NCI-H446 (cell line): ENCODE results near the gene ANO10.

Source experiments
- DNase-seq, 2 experiments: peaks; one replicate each; lab custom pipeline; 2025; lab: John Stamatoyannopoulos, UW

The ANO10 gene

DNA sequence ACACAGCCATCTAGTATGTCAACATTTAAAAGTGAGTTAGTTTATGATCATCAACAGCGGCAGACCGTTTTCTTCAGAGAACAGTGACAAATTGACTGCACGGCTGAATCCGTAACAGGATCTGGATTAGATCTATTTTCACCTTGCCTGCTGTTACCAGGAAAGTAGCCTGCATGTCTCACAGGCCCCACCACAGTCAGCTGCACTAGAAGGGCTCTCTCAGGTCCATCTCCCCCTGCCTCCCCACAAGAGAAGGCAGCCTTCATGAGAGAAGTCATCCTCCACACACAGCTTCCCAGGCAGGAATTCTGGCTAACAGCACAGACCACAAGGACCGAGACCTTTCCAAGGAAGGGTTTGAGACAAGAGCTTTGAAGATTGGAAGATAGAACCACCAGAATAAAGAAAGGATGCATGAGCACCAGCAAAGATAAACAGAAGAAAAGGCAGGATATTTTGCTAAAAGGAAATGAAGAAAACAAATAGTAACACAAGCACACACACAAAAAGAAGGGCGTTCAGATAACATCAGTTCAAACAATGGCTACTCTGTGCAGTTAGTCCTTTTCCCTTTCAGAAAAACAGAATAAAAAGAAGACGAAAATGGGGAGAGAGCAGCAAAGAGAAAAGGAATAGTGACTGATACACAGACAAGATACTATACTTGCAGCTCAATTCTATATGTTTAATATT lies 208.0 kb downstream of the ANO10 start:
- DNase-seq, result no peak

DNA sequence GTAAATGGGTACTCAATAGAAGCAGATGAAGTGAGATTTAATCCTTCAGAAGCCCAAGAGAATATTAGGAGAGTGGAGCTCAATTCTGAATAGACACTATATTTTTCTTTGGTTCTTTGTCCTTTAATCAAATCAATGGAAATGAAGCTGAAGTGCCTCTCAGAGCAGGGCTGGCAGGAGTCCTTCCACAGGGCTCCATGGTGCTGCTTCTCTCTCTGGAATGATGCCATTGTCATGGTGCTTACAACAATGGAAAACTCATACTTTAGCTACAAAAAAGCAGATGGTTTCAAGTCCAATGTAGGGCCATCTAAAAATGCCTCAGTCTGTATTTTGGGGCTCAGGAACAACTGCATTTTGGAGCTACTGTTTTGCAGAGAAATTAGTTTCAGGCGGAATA lies 210.4 kb downstream of the ANO10 start:
- DNase-seq, result no peak

DNA sequence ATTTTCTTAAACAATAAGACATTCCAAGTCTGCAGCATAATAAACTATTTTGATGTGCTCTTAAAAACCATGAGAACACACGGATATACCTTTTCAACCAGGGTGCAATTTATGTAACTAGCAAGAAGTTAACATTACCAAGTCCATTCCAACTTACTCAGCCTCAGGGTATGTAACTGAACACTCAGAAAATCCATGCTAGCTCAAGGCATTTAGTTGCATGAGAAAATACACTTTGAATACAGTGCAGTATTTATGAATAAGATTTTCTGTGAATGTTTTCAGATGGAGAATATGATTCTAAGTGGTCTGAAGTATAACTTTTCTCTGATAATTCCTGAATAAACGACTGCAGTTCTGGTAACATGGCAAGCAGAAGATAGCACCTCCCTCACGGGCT lies 211.2 kb downstream of the ANO10 start:
- DNase-seq, result no peak

DNA sequence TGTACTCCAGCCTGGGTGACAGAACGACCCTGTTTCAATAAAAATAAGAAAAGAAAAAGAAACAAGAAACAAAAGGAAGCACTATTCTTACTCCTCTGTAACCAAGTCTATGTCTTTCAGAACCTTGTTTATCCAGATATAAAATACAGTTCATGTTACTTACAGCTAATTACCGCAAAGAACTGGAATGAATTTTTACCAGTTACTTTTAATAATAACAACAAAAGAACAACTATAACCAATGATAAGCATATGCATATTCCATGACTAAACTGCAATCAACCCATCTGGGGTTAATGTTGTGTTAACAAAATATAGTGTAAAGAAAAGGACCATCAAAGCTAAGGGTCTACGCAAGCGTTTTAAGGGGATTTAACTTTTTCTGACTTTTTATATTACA lies 212.3 kb downstream of the ANO10 start:
- no peak for DNase-seq

DNA sequence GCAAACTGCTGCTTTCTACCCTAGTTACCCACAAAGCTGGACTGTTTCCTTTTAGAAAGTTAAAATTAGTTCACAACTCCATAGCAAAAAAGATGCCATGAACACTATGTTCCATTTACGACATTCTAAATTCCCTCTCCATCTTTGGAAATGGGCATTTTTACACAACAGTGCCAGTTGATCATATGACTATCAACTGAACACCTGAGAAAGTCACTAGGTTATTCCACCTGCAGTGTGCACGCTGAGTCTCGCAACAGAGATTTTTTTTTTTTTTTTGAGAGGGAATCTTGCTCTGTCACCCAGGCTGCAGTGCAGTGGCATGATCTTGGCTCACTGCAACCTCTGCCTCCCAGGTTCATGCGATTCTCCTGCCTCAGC lies 215.2 kb downstream of the ANO10 start:
- DNase-seq, result no peak

DNA sequence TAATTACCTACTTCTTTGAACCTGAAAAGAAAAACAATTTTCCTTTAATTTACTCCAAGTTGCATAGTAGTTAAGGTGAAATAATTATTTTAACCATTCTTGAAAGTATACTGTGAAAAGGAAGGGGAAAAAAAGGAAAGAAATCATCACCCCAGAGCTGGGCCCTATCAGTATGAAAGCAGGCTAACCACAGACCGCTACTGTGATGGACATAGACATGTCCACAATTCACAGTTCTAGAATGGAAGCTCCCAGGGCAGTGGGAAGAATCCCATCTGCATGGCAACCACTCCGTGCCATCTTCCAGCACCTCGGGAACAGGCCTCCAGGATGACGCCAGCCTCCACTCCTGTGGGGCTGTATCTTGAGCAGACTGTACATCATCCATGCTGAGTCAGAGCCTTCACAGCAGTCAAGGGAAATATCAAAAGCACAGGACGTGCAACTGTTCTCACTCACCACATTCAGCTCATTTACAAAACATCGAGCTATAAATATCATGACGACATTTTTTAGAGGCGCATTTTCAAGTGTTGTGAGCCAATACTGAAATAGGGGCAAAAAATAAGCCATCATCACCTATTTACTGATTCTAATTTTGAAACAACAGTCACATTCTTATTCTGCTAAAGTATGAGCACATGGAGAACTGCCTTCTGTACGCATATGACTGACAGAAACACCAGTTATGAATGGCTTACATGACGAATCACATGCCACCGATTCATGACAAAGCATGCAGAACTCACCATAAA lies 215.7 kb downstream of the ANO10 start:
- no peak for DNase-seq

DNA sequence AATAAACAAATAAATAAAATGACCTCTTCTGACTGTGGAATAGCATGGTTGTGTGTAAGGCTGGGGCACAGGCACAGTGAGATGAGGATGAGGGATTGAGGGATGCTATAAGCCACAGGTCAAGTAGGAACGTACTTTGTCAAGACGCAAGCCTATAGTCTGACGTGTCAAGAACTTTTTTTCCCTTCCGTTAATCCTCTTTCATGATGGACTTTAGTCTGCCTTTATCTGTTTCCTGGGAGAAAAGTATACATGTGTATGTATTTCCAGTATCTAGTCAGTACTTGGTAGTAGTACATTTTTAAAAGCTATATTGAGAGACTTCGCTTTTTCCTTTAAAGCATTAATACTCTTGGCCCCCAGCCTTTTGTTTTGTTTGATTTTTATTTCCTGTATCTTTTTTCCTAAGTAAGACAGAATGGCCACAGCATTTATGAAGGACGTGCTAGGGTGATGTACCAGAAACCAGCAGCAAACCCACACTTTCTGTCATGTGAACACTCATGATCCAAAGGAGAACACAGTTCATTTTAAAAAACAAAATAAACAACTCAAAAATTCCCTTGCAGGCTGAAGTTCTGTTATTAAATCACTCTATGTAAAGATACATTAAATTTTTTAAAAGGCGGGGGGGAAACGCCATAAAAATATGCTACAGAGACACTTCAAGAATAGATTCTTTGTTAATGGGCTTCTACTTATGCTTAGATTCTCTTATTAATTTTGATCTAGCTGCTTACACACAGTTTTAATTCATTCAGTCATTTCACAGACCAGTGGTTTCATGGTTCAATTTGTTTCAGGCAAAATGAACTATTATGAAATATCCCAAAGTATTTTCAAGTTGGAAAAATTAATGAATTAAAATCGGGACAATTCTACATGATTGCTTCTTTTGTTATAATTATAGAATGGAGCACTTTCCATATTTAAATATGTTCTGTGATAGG lies 220.8 kb downstream of the ANO10 start:
- DNase-seq, result no peak

DNA sequence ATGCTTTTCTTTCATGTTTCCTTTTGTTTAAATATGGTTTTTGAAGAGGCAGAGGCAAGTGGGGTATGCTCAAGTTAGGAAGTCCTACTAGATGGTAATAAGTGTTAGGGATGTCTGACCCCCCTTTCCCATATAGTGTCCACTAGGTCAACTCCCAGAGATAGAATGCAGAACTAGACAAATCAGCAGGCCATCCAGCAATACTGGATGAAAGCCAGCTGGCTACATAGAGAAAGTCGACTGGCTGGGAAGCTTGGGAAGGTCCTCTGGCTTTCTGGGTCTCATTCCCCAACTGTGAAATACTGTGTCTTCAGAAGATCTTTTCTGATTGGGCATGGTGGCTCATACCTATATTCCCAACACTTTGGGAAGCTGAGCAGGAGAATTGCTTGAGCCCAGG lies 221.6 kb downstream of the ANO10 start:
- DNase-seq, result no peak

DNA sequence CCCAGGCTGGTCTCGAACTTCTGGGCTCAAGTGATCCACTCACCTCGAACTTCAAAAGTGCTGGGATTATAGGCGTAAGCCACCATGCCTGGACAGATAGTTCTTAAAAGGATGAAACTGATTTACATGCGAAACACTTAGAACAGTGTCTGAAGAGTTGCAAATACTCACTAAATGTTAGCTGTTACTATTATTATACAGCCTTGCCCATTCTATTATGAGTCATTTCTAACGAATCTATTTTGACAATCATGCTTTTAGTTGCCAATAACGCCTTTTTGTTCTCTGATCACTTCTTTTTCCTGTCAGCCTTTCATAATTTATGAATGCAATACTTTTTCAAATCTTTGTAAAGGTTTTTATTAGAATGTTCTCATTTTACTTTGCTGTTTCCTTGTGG lies 222.8 kb downstream of the ANO10 start:
- no peak for DNase-seq

DNA sequence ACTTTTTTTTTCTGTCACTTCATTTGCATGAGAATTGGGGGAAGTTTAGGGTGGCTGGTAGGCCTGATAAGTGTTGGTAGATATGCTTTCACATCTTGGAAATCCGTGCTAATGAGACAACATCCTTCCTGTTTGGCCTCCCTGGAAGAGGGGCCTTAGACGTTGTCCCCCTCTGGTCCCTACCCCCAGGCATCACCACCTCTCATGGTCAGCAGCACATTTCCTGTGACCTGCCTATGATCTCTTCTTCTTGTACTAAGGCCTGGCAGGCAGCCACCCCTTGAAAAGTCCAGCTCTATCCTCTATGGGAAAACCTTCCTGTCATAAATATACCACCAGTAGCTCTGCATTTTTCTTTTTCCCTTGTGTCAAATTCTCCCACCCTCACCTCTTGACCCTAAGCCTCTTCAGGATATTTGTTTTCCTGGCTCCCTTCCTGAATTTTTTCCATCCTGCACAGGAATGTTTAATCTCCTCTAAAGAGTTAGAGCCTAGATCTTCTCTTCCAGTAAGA lies 227.7 kb downstream of the ANO10 start:
- no peak for DNase-seq

DNA sequence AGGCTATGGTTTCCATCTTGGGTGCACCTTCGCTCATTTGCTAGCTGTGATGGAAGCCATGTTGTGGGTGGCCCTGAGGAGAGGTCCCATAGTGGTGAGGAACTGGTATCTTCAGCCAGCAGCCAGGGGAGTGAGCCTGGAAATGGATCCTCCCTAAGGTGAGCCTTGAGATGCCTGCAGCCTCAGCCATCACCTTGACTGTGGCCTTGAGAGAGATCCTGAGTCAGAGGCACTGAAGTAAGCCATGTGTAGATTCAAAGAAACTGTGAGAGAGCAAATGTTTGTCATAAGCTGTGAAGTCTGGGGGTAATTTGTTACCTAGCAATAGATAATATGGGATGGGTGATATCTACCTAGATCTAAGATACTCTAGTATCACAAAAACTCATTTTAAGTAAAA lies 230.2 kb downstream of the ANO10 start:
- no peak for DNase-seq

DNA sequence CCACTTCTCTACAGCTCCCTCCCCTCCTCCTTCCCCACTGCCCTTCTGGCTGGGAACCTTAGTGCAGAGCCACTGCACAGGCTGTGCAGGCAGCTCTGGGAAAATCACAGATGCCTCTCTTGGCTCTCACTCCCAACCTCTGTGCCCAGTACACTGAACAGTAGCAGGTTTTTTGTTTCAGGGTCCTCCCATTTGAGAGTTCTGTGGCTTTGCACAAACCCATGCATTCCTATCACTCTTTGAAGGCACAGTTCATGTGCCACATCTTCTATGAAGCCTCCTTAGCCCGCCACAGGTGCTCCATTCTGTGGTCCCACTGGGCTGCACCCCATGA lies 231.6 kb downstream of the ANO10 start:
- DNase-seq, result peak in 1 of 2 experiments; percentile 3

DNA sequence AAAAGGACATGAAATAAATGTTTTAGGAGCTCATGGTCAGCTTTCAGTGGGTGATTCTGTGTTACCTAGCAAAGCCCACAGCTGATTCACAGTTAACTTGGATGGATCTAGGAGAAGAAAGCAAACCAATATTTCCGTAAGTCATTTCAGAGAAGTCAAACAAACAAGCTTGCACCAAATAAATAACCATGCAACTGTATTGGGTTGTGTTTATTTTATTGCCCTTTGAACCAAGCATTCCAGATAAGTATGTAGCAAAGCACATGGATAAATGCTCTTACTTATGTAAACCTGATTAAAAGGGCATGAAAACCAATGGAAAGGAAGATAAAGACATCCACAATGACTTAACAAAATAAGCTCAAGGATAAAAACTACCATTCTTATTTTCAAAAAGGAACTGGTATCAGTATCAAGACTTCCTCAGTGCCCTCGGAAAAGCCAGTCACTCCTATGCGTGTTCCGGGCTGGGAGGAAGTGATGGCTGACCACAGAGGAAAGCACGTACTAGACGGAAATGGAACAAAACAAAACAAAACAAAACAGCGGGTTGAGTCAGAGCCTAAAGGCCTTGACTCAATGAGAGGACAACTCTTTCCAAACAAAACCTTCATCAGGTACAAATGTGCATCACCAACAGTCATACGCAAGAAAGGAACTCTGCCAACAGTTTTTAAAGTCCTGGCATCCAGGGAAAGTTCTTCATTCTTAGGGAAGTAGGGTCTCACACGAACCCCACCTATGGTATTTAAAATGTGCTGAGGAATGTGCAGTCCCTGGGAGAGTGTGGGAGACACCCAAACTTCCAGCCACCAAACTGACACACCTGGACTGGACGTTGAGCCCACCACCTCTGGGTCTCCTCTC lies 232.2 kb downstream of the ANO10 start:
- DNase-seq, result no peak

DNA sequence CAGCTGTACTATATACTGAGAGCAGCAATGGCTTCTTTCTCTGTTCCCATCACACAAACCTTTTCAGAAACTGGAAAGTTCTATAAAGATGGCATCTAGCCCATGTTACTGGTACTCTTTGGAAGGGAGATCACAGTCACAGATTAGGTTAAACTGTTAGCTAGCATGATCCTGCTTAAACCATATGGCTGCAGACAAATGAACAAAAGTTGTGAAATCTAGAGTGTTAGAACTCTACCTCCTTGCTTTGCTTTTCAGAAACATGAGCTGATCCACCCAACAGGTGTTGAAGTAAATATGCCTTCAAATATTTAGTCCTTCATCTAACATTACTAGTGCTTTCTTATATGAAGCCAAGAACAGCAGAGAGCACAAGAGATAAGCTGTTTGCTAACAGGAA lies 232.9 kb downstream of the ANO10 start:
- DNase-seq, result no peak

DNA sequence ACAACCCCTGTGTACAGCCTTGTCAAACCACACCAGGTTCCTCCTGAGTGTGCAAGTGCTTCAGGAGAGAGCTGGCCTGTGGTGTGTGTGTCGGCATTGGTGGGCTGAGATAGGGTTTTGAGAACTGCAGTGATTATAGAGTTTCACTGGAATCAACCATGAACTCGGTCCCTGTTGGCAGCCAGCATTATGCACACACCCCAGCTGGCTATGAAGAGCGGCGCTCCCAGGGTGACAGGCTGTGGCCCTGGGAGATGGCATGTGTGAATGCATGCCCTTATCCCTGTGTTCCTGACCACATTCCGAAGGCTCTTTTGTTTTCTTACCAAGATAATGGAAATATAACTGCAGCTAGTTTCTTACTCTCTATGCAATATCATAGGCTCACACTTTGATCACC lies 233.6 kb downstream of the ANO10 start:
- no peak for DNase-seq

DNA sequence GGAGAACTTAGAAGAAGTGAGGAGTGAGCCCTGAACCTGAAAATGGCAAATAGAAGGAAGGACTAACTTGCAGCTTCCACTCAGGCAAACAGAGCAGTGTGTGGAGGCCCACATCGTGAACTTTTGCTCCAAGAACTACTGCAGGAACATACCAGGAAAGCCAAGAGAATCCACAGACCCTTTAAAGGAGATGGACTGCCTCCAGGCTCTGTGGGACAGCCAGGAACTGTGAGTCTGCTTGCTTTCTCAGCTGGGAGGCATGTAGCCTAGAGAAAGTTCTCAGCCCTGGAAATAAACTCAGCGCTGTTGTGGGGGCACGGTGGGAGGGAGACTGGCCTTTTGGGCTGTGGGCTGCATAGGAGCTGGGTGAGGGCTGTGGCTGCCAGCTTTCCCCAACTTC lies 242.5 kb downstream of the ANO10 start:
- DNase-seq, result no peak

DNA sequence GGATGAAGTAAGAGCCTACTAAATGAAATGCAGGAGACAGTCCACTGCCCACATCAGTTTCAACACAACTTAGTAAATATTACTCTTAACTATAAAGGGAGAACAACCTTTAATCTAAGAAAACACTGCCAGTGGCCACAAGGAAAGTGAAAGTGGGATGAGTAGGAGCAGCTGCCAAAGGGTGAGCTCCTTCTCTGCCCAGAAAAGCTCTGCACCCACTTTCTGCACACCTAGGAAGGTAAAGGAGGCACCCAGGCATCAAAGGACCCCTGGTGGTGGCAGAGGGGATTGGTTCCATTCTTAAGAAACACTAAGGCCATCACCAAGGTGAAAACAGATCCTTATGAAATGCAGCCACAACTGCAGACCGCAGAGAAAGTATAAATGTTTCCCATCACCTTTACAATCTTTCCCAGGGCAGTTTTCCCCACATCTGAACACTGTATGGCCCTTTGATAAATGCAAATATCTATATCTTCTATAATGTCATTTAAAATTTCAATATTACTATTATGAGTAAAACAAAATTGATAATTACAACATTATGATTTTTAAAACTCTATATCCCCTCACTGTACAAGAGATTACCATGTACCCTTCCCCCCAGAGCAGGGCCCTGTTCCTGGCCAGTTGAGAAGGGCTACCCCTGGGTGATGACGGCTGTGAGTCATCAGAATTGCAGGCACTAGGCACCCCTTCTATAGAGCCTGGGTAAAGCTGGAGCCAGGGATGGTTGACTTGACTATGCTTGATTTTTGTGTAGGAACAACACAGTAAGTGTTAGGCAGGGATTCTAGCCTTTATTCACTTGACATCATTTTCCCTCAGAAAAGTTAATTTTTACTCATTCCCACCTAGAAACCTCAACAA lies 243.5 kb downstream of the ANO10 start:
- DNase-seq, result no peak

DNA sequence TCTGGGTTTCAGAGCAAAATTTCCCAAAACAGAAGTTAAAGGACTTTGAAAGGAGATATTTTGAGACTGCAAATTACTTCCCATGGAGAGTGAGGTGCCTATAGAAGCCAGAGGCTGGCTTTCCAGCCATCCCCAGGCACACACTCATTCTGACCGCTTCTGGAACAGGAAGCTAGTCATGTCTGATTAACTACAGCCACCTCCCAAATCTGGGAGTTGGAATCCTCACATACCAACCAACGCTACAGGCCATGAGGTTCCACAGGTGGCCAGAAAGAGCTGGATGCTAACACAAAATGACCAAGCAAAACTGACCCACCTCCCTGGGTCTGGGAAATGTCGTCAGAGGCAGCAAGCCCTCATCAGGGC lies 248.3 kb downstream of the ANO10 start:
- no peak for DNase-seq

DNA sequence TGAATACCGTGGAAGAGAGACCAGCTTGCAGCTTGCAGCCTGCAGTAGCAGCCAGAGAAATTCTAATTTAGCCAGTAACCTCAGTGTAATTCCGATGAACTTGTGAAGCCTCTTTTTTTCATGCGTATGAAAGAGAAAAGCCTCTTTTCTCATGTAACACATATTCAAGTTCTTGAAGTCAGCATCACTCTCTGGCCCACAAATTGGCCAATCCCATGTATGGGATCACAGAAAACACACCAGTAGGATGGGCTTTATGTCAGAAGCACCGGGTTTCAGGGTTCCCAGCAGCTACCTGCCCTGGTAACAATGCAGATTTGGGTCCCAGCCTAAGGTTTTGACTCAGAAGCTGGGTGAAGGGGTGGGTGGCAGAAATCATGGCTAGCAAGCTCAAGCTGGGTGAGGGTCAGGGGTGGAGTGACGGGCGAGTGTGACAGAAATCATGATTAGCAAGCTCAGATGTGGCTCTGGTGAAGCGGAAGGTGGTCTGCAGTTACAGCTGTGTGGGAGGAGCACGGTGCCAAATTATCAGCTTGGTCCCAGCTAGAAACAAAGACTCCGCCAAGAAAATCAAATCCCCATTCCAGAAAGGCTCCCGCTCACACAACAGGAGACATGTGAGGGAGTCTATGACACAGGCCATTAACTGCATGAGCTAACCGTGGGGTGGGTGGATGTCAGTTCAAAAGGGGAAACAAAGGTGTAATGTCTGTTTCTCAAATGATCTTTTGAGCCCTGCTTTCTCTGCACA lies 248.8 kb downstream of the ANO10 start:
- DNase-seq, result peak in 1 of 2 experiments; percentile 24
